Measurements from ENCODE around the gene RWDD1. TPM values are rescaled to one million over a fixed set of nuclear protein-coding genes. Genes with fewer than 3 reads are reported as not detected.

The RWDD1 gene
- total and polyA plus RNA-seq, 2 donors (not counting 1 experiment from before 2014, with no cell fraction given): 22.8 to 60.3 TPM

- DNase-seq (ENCODE audit: low read depth in 2 of 2): no peak
- H3K4me1 ChIP-seq (ENCODE audit: control insufficient read depth, extremely low read depth, insufficient read depth, low read length): peaks cover 11% of the 10 kb centered on the region
- no peak overlapping the region for H3K4me2 ChIP-seq (ENCODE audit: extremely low read depth, insufficient read depth, low read length)
These were observed 14.4 kb upstream of the RWDD1 start for GRCh38 chr6:116556814-116557415.

GRCh38 chr6:116557893-116558292, 13.4 kb upstream of the RWDD1 start:
- no peaks in the 10 kb centered on the region for H3K36me3 ChIP-seq (ENCODE audit: control insufficient read depth, insufficient read depth, low read length)
- no peak overlapping the region for H2AFZ ChIP-seq (ENCODE audit: low read length)
- peaks cover 11% of the 10 kb centered on the region for H3K4me1 ChIP-seq (ENCODE audit: control insufficient read depth, extremely low read depth, insufficient read depth, low read length)
- no peaks in the 10 kb centered on the region for H3K27me3 ChIP-seq (ENCODE audit: control insufficient read depth, insufficient read depth, low read length)
- no peaks in the 10 kb centered on the region for H3K79me2 ChIP-seq (ENCODE audit: control insufficient read depth, insufficient read depth, low read length)
- no peak overlapping the region for H3K9ac ChIP-seq (ENCODE audit: insufficient read depth, low read length)
- H3K27ac ChIP-seq (ENCODE audit: insufficient read depth, low read length): peak overlapping the region; percentile 27
- peak; percentile 94 to 98 for DNase-seq (ENCODE audit: low read depth in 2 of 2)
- H3K4me2 ChIP-seq (ENCODE audit: extremely low read depth, insufficient read depth, low read length): peak overlapping the region; percentile 11
- no peaks in the 10 kb centered on the region for H4K20me1 ChIP-seq (ENCODE audit: control insufficient read depth, extremely low read depth, insufficient read depth, low read length)
- H3K4me3 ChIP-seq (replicated peaks in 1 of 4; ENCODE audit: control extremely low read depth in 1 of 4, insufficient read depth in 1 of 4, low read depth in 3 of 4, low read length in 4 of 4): no peak overlapping the region
- no peaks in the 10 kb centered on the region for H3K9me3 ChIP-seq (ENCODE audit: control insufficient read depth, insufficient read depth, low read depth, low read length)
- no peak for TF ChIP-seq CTCF (conservative IDR thresholded peaks at IDR 0.05 in 1 of 2, IDR thresholded peaks at IDR 0.05 in 1 of 2; ENCODE audit: low read depth in 1 of 2, low read length in 2 of 2)
- no peak for TF ChIP-seq EZH2 (IDR thresholded peaks at IDR 0.05; ENCODE audit: low read length, missing control alignments)

More at GRCh38 chr6:116556814-116557415, 14.4 kb upstream of the RWDD1 start:
- no peak overlapping the region for H3K4me3 ChIP-seq (replicated peaks in 1 of 4; ENCODE audit: control extremely low read depth in 1 of 4, insufficient read depth in 1 of 4, low read depth in 3 of 4, low read length in 4 of 4)
- no peaks in the 10 kb centered on the region for H3K9me3 ChIP-seq (ENCODE audit: control insufficient read depth, insufficient read depth, low read depth, low read length)
- H3K9ac ChIP-seq (ENCODE audit: insufficient read depth, low read length): no peak overlapping the region
- H3K36me3 ChIP-seq (ENCODE audit: control insufficient read depth, insufficient read depth, low read length): no peaks in the 10 kb centered on the region
- H3K27me3 ChIP-seq (ENCODE audit: control insufficient read depth, insufficient read depth, low read length): no peaks in the 10 kb centered on the region
- H2AFZ ChIP-seq (ENCODE audit: low read length): no peak overlapping the region
- no peaks in the 10 kb centered on the region for H3K79me2 ChIP-seq (ENCODE audit: control insufficient read depth, insufficient read depth, low read length)
- no peak for TF ChIP-seq EZH2 (IDR thresholded peaks at IDR 0.05; ENCODE audit: low read length, missing control alignments)
- no peak for TF ChIP-seq CTCF (conservative IDR thresholded peaks at IDR 0.05 in 1 of 2, IDR thresholded peaks at IDR 0.05 in 1 of 2; ENCODE audit: low read depth in 1 of 2, low read length in 2 of 2)
- H3K27ac ChIP-seq (ENCODE audit: insufficient read depth, low read length): peak overlapping the region; percentile 68
- no peaks in the 10 kb centered on the region for H4K20me1 ChIP-seq (ENCODE audit: control insufficient read depth, extremely low read depth, insufficient read depth, low read length)

- H4K20me1 ChIP-seq (ENCODE audit: control insufficient read depth, extremely low read depth, insufficient read depth, low read length): no peaks in the 10 kb centered on the region
- H3K9ac ChIP-seq (ENCODE audit: insufficient read depth, low read length): no peak overlapping the region
- no peaks in the 10 kb centered on the region for H3K36me3 ChIP-seq (ENCODE audit: control insufficient read depth, insufficient read depth, low read length)
- no peak overlapping the region for H2AFZ ChIP-seq (ENCODE audit: low read length)
- H3K27ac ChIP-seq (ENCODE audit: insufficient read depth, low read length): no peak overlapping the region
- no peaks in the 10 kb centered on the region for H3K9me3 ChIP-seq (ENCODE audit: control insufficient read depth, insufficient read depth, low read depth, low read length)
- no peaks in the 10 kb centered on the region for H3K27me3 ChIP-seq (ENCODE audit: control insufficient read depth, insufficient read depth, low read length)
- TF ChIP-seq EZH2 (IDR thresholded peaks at IDR 0.05; ENCODE audit: low read length, missing control alignments) (no peak), CTCF (conservative IDR thresholded peaks at IDR 0.05 in 1 of 2, IDR thresholded peaks at IDR 0.05 in 1 of 2; ENCODE audit: low read depth in 1 of 2, low read length in 2 of 2) (no peak)
- peaks cover 11% of the 10 kb centered on the region for H3K4me1 ChIP-seq (ENCODE audit: control insufficient read depth, extremely low read depth, insufficient read depth, low read length)
- no peak overlapping the region for H3K4me2 ChIP-seq (ENCODE audit: extremely low read depth, insufficient read depth, low read length)
- H3K79me2 ChIP-seq (ENCODE audit: control insufficient read depth, insufficient read depth, low read length): no peaks in the 10 kb centered on the region
- H3K4me3 ChIP-seq (replicated peaks in 1 of 4; ENCODE audit: control extremely low read depth in 1 of 4, insufficient read depth in 1 of 4, low read depth in 3 of 4, low read length in 4 of 4): no peak overlapping the region
- DNase-seq (ENCODE audit: low read depth in 2 of 2): no peak
These were observed 11.2 kb upstream of the RWDD1 start for GRCh38 chr6:116560130-116560529.
